GM06990 (cell line): ENCODE measurements around the gene ZNF536.

Experiments used
- DNase-seq: peaks from one replicate; pipeline ENCODE4 v3.0.0-alpha.2; 2011; ENCODE audit not compliant: insufficient read length; ENCODE audit errors: extremely low read depth
- H3K27me3 ChIP-seq: replicated peaks from 2 replicates; pipeline ENCODE4 v1.6.0; 2011; ENCODE audit warnings: low read length; ENCODE audit not compliant: control insufficient read depth, insufficient read depth
- H3K36me3 ChIP-seq: 2 replicates; pipeline ENCODE4 v1.5.1; 2011; ENCODE audit warnings: low read length; ENCODE audit not compliant: control insufficient read depth, insufficient read depth
- H3K4me3 ChIP-seq: replicated peaks from 2 replicates; pipeline ENCODE4 v1.5.1; 2011; ENCODE audit warnings: low read depth, mild to moderate bottlenecking, control low read depth, low read length
- CTCF ChIP-seq: IDR thresholded peaks from 2 replicates; pipeline ENCODE4 v1.5.1; 2011; ENCODE audit warnings: low read length, control low read depth, mild to moderate bottlenecking, inconsistent platforms; ENCODE audit not compliant: insufficient read depth, poor library complexity, severe bottlenecking

ZNF536 gene

GRCh38 chr19:30351774-30352173 lies 20.4 kb upstream of the ZNF536 start:
- TF ChIP-seq CTCF, result no peak
- DNase-seq, result no peak
- H3K4me3 ChIP-seq, result no peak overlapping the region
- no peaks in the 10 kb centered on the region for H3K27me3 ChIP-seq
- no peaks in the 10 kb centered on the region for H3K36me3 ChIP-seq

GRCh38 chr19:30353394-30353945 lies 18.7 kb upstream of the ZNF536 start:
- H3K27me3 ChIP-seq, result no peaks in the 10 kb centered on the region
- TF ChIP-seq CTCF, result no peak
- H3K4me3 ChIP-seq, result no peak overlapping the region
- DNase-seq, result no peak
- no peaks in the 10 kb centered on the region for H3K36me3 ChIP-seq

- DNase-seq, result no peak
- TF ChIP-seq CTCF, result no peak
- no peak overlapping the region for H3K4me3 ChIP-seq
- no peaks in the 10 kb centered on the region for H3K36me3 ChIP-seq
- peaks cover 2% of the 10 kb centered on the region; the same call in 1 of the 2 replicates for H3K27me3 ChIP-seq
Measured at GRCh38 chr19:30355586-30355985, 16.6 kb upstream of the ZNF536 start.

GRCh38 chr19:30356951-30357579 lies 15.1 kb upstream of the ZNF536 start:
- no peak for DNase-seq
- Histone ChIP-seq H3K36me3 (no peaks in the 10 kb centered on the region), H3K4me3 (no peak overlapping the region), H3K27me3 (peaks cover 2% of the 10 kb centered on the region; the same call in 1 of the 2 replicates)
- no peak for TF ChIP-seq CTCF

GRCh38 chr19:30357580-30357954 lies 14.6 kb upstream of the ZNF536 start:
- no peak for TF ChIP-seq CTCF
- Histone ChIP-seq H3K4me3 (no peak overlapping the region), H3K27me3 (peaks cover 2% of the 10 kb centered on the region; the same call in 1 of the 2 replicates), H3K36me3 (no peaks in the 10 kb centered on the region)
- no peak for DNase-seq
